SK-N-SH treated with all-trans-retinoic acid at 6 μM for 48 hours (cell line): ENCODE measurements around the gene IQCM.

ENCODE experiments used
- ARNTL ChIP-seq: fragments of 450-650 bp; formaldehyde crosslinking; IDR thresholded peaks from 2 replicates; pipeline ENCODE4 v1.5.0; 2020; ENCODE audit warnings: low read depth, mild to moderate bottlenecking, moderate library complexity, borderline replicate concordance
- CSRNP3 ChIP-seq: fragments of 250-450 bp; sonication (Bioruptor Pico); IDR thresholded peaks from 2 replicates; pipeline ENCODE4 v1.5.1; 2021; ENCODE audit warnings: mild to moderate bottlenecking, moderate library complexity
- ESRRG ChIP-seq: fragments of 250-450 bp; sonication (Bioruptor Pico); IDR thresholded peaks from 2 replicates; pipeline ENCODE4 v1.6.1; 2021; ENCODE audit warnings: mild to moderate bottlenecking
- ISL1 ChIP-seq: fragments of 250-450 bp; sonication (Bioruptor Pico); IDR thresholded peaks from 2 replicates; pipeline ENCODE4 v2.1.2; 2022; ENCODE audit warnings: mild to moderate bottlenecking, moderate library complexity
- PATZ1 ChIP-seq: fragments of 250-450 bp; sonication (Bioruptor Pico); IDR thresholded peaks from 2 replicates; pipeline ENCODE4 v1.8.0; 2020; ENCODE audit warnings: mild to moderate bottlenecking, moderate library complexity, borderline replicate concordance
- PPARA ChIP-seq: fragments of 250-450 bp; sonication (Bioruptor Pico); IDR thresholded peaks from 2 replicates; pipeline ENCODE4 v1.5.0; 2020; ENCODE audit warnings: mild to moderate bottlenecking, borderline replicate concordance
- RARB ChIP-seq: fragments of 250-450 bp; sonication (Bioruptor Pico); IDR thresholded peaks from 2 replicates; pipeline ENCODE4 v1.8.0; 2021; ENCODE audit warnings: mild to moderate bottlenecking, moderate library complexity
- TCF4 ChIP-seq: fragments of 250-450 bp; sonication (Bioruptor Pico); IDR thresholded peaks from 2 replicates; pipeline ENCODE4 v1.8.0; 2021; ENCODE audit warnings: mild to moderate bottlenecking, moderate library complexity, borderline replicate concordance
- TSHZ2 ChIP-seq: fragments of 250-450 bp; sonication (Bioruptor Pico); IDR thresholded peaks from 2 replicates; pipeline ENCODE4 v1.5.0; 2020; ENCODE audit warnings: mild to moderate bottlenecking, moderate library complexity
- ZFP30 ChIP-seq: fragments of 450-650 bp; formaldehyde crosslinking; IDR thresholded peaks from 2 replicates; pipeline ENCODE4 v1.5.0; 2022; ENCODE audit warnings: mild to moderate bottlenecking, moderate library complexity
- ZNF565 ChIP-seq: fragments of 450-650 bp; formaldehyde crosslinking; conservative IDR thresholded peaks from 2 replicates; pipeline ENCODE4 v1.5.0; 2020; ENCODE audit warnings: low read depth, mild to moderate bottlenecking, moderate library complexity
- ZNF70 ChIP-seq: fragments of 450-650 bp; formaldehyde crosslinking; IDR thresholded peaks from 2 replicates; pipeline ENCODE4 v1.5.0; 2020; ENCODE audit warnings: mild to moderate bottlenecking, moderate library complexity

- TF ChIP-seq PATZ1 (no peak), ISL1 (CRISPR knock-in tag) (no peak), ESRRG (no peak), TCF4 (CRISPR knock-in tag) (no peak), RARB (CRISPR knock-in tag) (no peak), ZFP30 (CRISPR knock-in tag) (no peak), TSHZ2 (CRISPR knock-in tag) (no peak), ZNF565 (CRISPR knock-in tag) (no peak), ARNTL (CRISPR knock-in tag) (no peak), CSRNP3 (no peak), ZNF70 (no peak), PPARA (CRISPR knock-in tag) (no peak)
Measured at GRCh38 chr4:149531861-149532260, 283.8 kb downstream of the IQCM start.
